Sigmoid colon (tissue), 7 donors: ENCODE measurements around the gene CBL. TPM values are rescaled to one million over a fixed set of nuclear protein-coding genes. Genes with fewer than 3 reads are reported as not detected.

Experiments used
- DNase-seq: peaks from one replicate; pipeline ENCODE4 v3.0.0-alpha.2; 2019
- H3K27ac ChIP-seq, 4 donors: fragments of 200-600 bp; sonication (generic); one replicate each; pipeline ENCODE4 v1.5.1; 2016 to 2019; ENCODE audit warnings: mild to moderate bottlenecking in 1 of 4
- H3K27me3 ChIP-seq, 3 donors: fragments of 200-600 bp; sonication (generic); one replicate each; pipeline ENCODE4 v1.5.1; 2019; ENCODE audit warnings: mild to moderate bottlenecking in 1 of 3
- H3K36me3 ChIP-seq, 4 donors: fragments of 200-600 bp; sonication (generic); one replicate each; pipeline ENCODE4 v1.5.1; 2016 to 2019
- H3K4me1 ChIP-seq, 4 donors: fragments of 200-600 bp; sonication (generic); one replicate each; pipeline ENCODE4 v1.5.1; 2017 to 2019
- H3K4me3 ChIP-seq, 4 donors: fragments of 200-600 bp; sonication (generic); one replicate each; pipeline ENCODE4 v1.5.1; 2017 to 2019; ENCODE audit warnings: mild to moderate bottlenecking in 2 of 4, moderate library complexity in 1 of 4
- H3K9me3 ChIP-seq, 4 donors: fragments of 200-600 bp in 3 of 4; sonication (generic) in 3 of 4; one replicate each; pipeline versions ENCODE4 v1.5.1 to v1.6.1; 2013 to 2019
- CTCF ChIP-seq, 4 experiments: fragments of 450-650 bp in 3 of 4; fragments of 200-600 bp in 1 of 4; IDR thresholded peaks; one replicate each; pipeline ENCODE4 v1.5.1; 2016 to 2019; ENCODE audit warnings: antibody characterized with exemption in 4 of 4, mild to moderate bottlenecking in 3 of 4, moderate library complexity in 2 of 4
- EP300 ChIP-seq, 4 donors: sonication (generic); formaldehyde crosslinking; IDR thresholded peaks; one replicate each; pipeline ENCODE4 v1.6.1; 2017; ENCODE audit warnings: antibody characterized with exemption in 4 of 4
- POLR2A ChIP-seq, 2 donors: fragments of 450-650 bp; IDR thresholded peaks; one replicate each; pipeline ENCODE4 v1.6.1; 2016; ENCODE audit warnings: antibody characterized with exemption in 2 of 2, mild to moderate bottlenecking in 2 of 2, moderate library complexity in 2 of 2
- POLR2AphosphoS5 ChIP-seq, 4 donors: sonication (generic); formaldehyde crosslinking; IDR thresholded peaks; one replicate each; pipeline ENCODE4 v1.6.1; 2017; ENCODE audit warnings: antibody characterized with exemption in 4 of 4
- WGBS, 2 donors: extraction: QIAGEN DNeasy Blood & Tissue Kit; methylation state at CpG; one replicate each; pipeline ENCODE4 v1.1.7; 2013; 5-methylcytosine and 5-hydroxymethylcytosine counted together
- intact Hi-C: fragments of 100-400 bp; cut with DNase I; formaldehyde crosslinking; loops from one replicate; pipeline ENCODE4 v1.15.1; 2023
- polyA plus RNA-seq, 3 donors: library from polyadenylated mRNA; stranded (reverse); fragments of 200-250 nt; gene quantifications; one replicate each; pipeline ENCODE4 v1.2.3, GENCODE V29; 2013
- total RNA-seq, 4 donors: library from RNA; depleted of rRNA; stranded (reverse); fragments of >200 nt; gene quantifications; one replicate each; pipeline ENCODE4 v1.1.0, GENCODE V29; 2016
- donor health status: healthy with polysubstance abuse.
- donor health status: Bipolar disorder and iron deficiency.
- donor health status: healthy.

Gene CBL
- total and polyA plus RNA-seq, 7 donors = 1.8 to 17.7 (median 11.8) TPM

GRCh38 chr11:119322921-119323531 lies 116.9 kb downstream of the CBL start:
- TF ChIP-seq POLR2A (IDR thresholded peaks at IDR 0.05) = no peak
- no peak for TF ChIP-seq EP300 (IDR thresholded peaks at IDR 0.05)
- no peak for TF ChIP-seq CTCF (IDR thresholded peaks at IDR 0.05)
- TF ChIP-seq POLR2AphosphoS5 (IDR thresholded peaks at IDR 0.05) = no peak
- Histone ChIP-seq H3K4me3 (no peak overlapping the region), H3K36me3 (no peaks in the 10 kb centered on the region), H3K4me1 (peaks cover 0 to 57% (median 50%) of the 10 kb centered on the region in 4 donors), H3K27ac (peak overlapping the region; percentile 93 to 99 (median 96)), H3K9me3 (no peaks in the 10 kb centered on the region), H3K27me3 (no peaks in the 10 kb centered on the region)
- no peak for DNase-seq
- intact Hi-C loops = loop anchor here (1.0 kb wide), 2 partner anchors 13 to 117 kb away; partner anchors contain the start of gene CBL
- 79 to 88% methylated on average over 20 of the region's 20 CpGs for WGBS, 2 donors

DNA sequence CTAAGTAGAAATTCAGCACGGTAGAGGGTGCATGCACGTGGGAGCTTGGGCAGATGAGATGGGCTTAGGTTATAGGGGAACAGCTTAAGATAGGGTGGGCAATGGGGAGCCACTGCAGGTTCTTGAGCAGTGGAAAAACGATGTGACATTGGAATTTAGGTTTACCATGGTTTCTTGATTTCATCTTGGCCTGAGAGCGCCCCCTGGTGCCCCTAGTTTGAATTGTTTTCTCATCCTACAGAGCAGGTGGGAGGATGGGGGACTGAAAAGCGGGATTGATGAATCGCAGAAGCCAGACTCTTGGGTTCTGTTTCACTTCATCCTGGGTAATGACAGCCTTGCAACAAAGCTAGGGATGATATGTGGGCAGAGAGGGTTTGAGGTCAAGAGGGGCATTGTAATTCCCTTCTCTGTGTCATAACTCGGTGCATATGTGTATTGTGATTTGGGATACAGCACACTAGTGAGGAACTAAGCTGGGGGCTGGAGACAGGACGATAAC lies 117.4 kb downstream of the CBL start:
- no peaks in the 10 kb centered on the region for H3K9me3 ChIP-seq
- no peaks in the 10 kb centered on the region for H3K27me3 ChIP-seq
- no peak overlapping the region for H3K4me3 ChIP-seq
- WGBS, 2 donors = 16 to 19% methylated on average over 8 of the region's 8 CpGs
- H3K4me1 ChIP-seq = peaks cover 0 to 51% (median 44%) of the 10 kb centered on the region in 4 donors
- TF ChIP-seq POLR2A (IDR thresholded peaks at IDR 0.05) = no peak
- peak; percentile 86 to 98 (median 93) for TF ChIP-seq POLR2AphosphoS5 (IDR thresholded peaks at IDR 0.05)
- TF ChIP-seq CTCF (IDR thresholded peaks at IDR 0.05) = peak; percentile 78 to 86 (median 84)
- peak in 3 of 4 donors; percentile 13 to 85 (median 58) for TF ChIP-seq EP300 (IDR thresholded peaks at IDR 0.05)
- DNase-seq = peak; percentile 91
- H3K36me3 ChIP-seq = no peaks in the 10 kb centered on the region
- H3K27ac ChIP-seq = peak overlapping the region; percentile 69 to 99 (median 96)
- intact Hi-C loops = loop anchor here (1.0 kb wide), 1 partner anchor 117 kb away; the partner anchor contains the start of gene CBL

GRCh38 chr11:119324189-119324588 lies 118.0 kb downstream of the CBL start:
- Histone ChIP-seq H3K9me3 (no peaks in the 10 kb centered on the region), H3K36me3 (no peaks in the 10 kb centered on the region), H3K4me1 (peaks cover 0 to 45% (median 38%) of the 10 kb centered on the region in 4 donors), H3K27ac (peak overlapping the region in 3 of 4 donors; percentile 69 to 99 (median 94)), H3K27me3 (no peaks in the 10 kb centered on the region), H3K4me3 (no peak overlapping the region)
- intact Hi-C loops = no loop called here
- no peak for TF ChIP-seq EP300 (IDR thresholded peaks at IDR 0.05)
- TF ChIP-seq POLR2AphosphoS5 (IDR thresholded peaks at IDR 0.05) = no peak
- no peak for TF ChIP-seq CTCF (IDR thresholded peaks at IDR 0.05)
- TF ChIP-seq POLR2A (IDR thresholded peaks at IDR 0.05) = no peak
- no peak for DNase-seq
- WGBS, 2 donors = 58 to 74% methylated on average over 4 of the region's 4 CpGs

GRCh38 chr11:119329320-119329719 lies 123.2 kb downstream of the CBL start:
- peaks cover 0 to 2% (median 0%) of the 10 kb centered on the region in 4 donors for H3K4me1 ChIP-seq
- H3K27me3 ChIP-seq = no peaks in the 10 kb centered on the region
- no peaks in the 10 kb centered on the region for H3K9me3 ChIP-seq
- WGBS, 2 donors = 64 to 76% methylated on average over 2 of the region's 2 CpGs
- DNase-seq = no peak
- H3K36me3 ChIP-seq = no peaks in the 10 kb centered on the region
- intact Hi-C loops = no loop called here
- H3K27ac ChIP-seq = no peak overlapping the region
- TF ChIP-seq CTCF (IDR thresholded peaks at IDR 0.05) = no peak
- H3K4me3 ChIP-seq = no peak overlapping the region
